HG02884 (cell line): ENCODE results near the gene LCE7A.

Experiments
- ATAC-seq: cut with Tn5 transposase; IDR thresholded peaks from one replicate; pipeline ENCODE4 v1.9.1; 2021; ENCODE audit warnings: mild to moderate bottlenecking, moderate library complexity; ENCODE audit not compliant: unreplicated experiment

The LCE7A gene

GRCh38 chr1:152879559-152880198, 19.9 kb downstream of the LCE7A start:
- ATAC-seq = no peak

GRCh38 chr1:152880316-152880715, 20.5 kb downstream of the LCE7A start:
- no peak for ATAC-seq

GRCh38 chr1:152880907-152881306, 21.1 kb downstream of the LCE7A start:
- ATAC-seq = no peak

GRCh38 chr1:152884085-152884484, 24.3 kb downstream of the LCE7A start:
- ATAC-seq = no peak

DNA sequence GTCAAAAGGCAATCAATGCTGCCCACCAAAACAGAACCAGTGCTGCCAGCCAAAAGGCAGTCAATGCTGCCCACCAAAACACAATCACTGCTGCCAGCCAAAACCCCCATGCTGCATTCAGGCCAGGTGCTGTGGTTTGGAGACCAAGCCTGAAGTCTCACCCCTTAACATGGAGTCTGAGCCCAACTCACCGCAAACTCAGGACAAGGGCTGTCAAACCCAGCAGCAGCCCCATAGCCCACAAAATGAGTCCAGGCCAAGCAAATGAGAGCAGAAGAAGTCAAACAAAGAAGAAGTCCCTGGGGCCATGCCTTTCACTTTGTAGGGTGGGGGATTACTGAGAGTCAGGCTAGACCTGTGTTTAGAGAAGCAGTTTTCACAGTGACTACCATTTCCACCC, 24.7 kb downstream of the LCE7A start:
- ATAC-seq = no peak

DNA sequence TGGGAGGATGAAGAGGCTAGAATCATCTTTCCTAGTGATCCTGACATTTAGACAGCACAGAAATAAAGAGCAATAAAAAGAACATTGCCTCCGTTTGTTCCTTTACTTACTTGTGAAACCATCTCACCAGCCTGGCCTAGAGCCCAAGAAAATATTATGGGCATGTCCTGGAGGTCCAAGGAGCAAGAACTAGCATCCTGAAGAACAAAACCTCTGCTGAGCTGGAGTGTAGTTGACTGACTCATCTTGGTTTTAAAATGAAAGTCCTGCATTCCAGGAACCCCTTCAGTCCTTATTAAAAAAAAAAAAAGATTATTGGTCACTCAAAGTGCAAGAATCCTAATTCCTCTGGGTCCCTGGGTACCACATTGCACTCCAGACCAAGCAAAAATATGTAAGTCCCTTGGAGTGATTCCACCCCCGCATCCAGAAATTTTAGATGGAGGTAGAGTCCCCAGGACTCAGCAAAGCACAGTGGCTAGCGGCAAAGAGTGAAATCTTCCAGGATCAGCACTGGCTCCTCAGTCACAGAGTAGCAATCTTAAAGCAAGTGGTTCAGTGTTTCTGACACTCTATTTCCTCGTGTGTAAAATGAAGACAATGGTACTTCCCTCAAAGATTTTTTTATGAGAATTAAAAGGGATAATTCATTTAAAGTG, 25.3 kb downstream of the LCE7A start:
- no peak for ATAC-seq

DNA sequence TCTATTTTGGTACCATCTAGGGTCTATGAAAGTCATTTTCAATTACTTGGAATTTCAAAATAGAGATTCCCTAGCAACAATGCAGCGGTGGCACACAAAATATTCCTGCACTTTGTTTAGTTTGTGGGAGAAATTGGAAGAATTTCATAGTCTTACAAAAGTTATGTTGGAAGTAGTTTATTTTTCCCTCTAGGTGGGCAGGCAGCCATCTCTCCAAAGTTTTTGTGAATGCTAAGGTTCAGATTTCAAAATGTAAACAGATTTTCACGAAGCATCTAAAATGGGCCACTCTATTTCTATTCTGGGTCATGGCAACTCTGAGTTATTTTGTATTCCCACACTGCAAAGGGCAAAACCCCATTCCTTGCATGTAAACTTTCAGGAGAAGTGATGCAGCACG, 26.3 kb downstream of the LCE7A start:
- ATAC-seq = no peak

- no peak for ATAC-seq
Observed at GRCh38 chr1:152886758-152887409, 27.1 kb downstream of the LCE7A start.

GRCh38 chr1:152888126-152888525, 28.3 kb downstream of the LCE7A start:
- ATAC-seq = no peak

DNA sequence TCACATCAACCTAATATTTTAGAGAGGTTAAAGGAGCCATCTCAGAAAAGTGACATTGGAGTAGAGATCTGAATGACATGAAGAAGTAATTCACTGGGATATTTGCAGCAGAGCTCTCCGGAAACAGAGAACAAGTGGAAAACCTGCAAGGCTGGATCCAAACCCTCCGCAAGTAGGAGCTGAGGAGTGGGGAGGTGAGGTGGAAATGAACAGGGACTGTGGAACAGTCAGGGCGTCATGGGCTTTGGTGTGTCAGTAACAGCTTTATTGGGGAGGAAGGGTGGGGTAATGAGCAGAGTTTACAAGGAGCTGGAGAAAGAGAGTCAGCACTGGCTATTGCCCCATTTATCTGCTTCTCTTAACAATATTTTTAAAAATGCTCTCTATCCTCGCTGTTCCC, 39.2 kb downstream of the LCE7A start:
- no peak for ATAC-seq

DNA sequence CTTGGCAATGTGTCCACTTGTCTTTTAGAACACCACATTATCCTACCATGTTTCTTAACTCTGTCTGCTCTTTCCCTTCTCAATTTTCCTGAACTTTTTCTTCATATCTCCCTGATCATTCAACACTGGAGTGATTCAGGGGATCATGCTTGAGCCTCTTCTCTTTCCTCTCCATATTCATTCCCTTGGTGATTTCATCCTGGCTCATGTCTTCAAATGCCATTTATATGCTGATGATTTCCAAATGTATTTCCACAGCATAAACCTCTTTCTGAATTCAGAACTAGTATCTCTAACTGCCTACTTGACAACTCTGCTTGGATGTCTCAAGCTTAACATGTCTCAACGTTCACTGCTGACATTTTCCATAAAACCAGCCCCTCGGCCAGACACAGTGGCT, 40.1 kb downstream of the LCE7A start:
- no peak for ATAC-seq

DNA sequence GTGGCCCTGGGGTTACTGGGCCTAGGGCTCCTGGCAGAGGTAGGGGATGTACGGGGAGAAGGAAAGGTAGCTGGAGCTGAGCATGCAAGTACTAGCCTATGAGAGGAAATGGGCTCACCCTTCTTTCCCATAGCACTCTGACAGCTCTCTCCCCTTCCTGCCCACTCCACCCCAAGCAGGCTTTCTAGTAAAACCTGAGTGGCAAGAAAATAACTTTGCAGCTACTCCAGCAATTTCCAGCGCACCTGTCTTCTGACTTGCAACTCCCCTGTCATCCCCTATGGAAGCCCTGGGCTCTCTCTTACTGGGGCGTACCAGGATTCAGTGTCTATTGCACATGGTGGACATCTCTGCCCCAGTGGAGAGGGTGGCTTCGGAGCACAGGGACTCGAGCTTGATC, 41.8 kb downstream of the LCE7A start:
- no peak for ATAC-seq

- ATAC-seq = no peak
Observed at GRCh38 chr1:152902636-152903035, 42.8 kb downstream of the LCE7A start.

DNA sequence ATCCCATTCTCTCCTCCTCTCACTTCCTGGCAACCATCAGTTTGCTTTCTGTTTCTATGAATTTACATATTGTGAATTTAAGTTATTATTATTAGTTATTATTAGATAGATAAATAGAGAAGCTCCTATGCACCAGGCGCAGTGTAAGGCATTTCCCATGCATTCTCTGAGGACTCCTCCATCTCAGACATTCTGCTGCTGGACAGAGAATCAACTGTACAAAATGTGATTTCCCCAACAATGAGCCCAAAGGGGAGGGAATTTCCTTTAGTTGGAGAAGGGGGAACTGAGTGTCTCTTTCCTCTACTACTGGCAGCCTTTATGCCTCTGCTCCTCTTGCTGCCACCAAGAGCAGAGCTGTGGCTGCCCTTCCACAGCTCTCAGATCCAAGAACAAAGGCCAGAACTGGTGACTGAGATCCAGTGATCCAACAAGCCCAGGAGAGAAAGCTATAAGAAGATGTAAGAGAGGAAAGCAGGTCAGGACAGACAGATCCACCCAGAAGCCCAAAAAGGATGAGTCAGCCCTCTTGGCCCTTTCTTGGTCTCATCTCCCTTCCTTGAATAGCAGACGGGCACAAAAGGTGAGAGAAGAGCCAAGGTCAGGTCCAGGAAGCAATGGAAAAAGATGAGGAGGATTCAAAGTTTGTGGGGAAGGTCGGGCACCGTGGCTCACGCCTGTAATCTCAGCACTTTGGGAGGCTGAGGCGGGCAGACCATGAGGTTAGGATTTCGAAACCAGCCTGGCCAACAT, 45.1 kb downstream of the LCE7A start:
- ATAC-seq = no peak

- ATAC-seq = no peak
Observed at GRCh38 chr1:152906023-152906565, 46.3 kb downstream of the LCE7A start.

- no peak for ATAC-seq
Observed at GRCh38 chr1:152907686-152908601, 48.1 kb downstream of the LCE7A start, which contains the start of gene IVL. Gene IVL (plus strand): TSS chr1:152908546. CDS start chr1:152909798, 1,252 bp downstream.

GRCh38 chr1:152909206-152909605, 49.4 kb downstream of the LCE7A start:
- no peak for ATAC-seq
